PFSK-1 (cell line): ENCODE data around the gene ATAD2B.

ENCODE experiments used
- FOXP2 ChIP-seq: optimal IDR thresholded peaks from 2 replicates; pipeline ENCODE3; 2011; ENCODE audit warnings: borderline replicate concordance, control low read depth, inconsistent platforms; ENCODE audit not compliant: insufficient read depth; ENCODE audit errors: extremely low read length, extremely low read depth
- POLR2AphosphoS5 ChIP-seq: IDR thresholded peaks from 2 replicates; pipeline ENCODE4 v1.6.1; 2012; ENCODE audit warnings: low read depth, mild to moderate bottlenecking, control low read depth, low read length, moderate library complexity
- SIN3A ChIP-seq: IDR thresholded peaks from 2 replicates; pipeline ENCODE4 v1.6.1; 2012; ENCODE audit warnings: mild to moderate bottlenecking, low read length, moderate library complexity, borderline replicate concordance; ENCODE audit not compliant: insufficient read depth
- TAF1 ChIP-seq: IDR thresholded peaks from 2 replicates; pipeline ENCODE4 v1.6.1; 2012; ENCODE audit warnings: low read length, control low read depth, borderline replicate concordance; ENCODE audit not compliant: insufficient read depth
- TF ChIP-seq, protein P1 (sequence below), 2 experiments: IDR thresholded peaks; 2 replicates each; pipeline versions ENCODE4 v1.6.1 to v1.8.0; 2011 to 2012; ENCODE audit warnings: low read depth in 2 of 2, low read length in 2 of 2, control low read depth in 1 of 2, inconsistent platforms in 1 of 2, mild to moderate bottlenecking in 1 of 2, moderate library complexity in 1 of 2; ENCODE audit not compliant: insufficient read depth in 1 of 2

Gene ATAD2B

GRCh38 chr2:23809150-23809549 lies 117.8 kb downstream of the ATAD2B start:
- TF ChIP-seq SIN3A (no peak), FOXP2 (no peak), TAF1 (no peak), POLR2AphosphoS5 (no peak)
- TF ChIP-seq, protein P1, sequence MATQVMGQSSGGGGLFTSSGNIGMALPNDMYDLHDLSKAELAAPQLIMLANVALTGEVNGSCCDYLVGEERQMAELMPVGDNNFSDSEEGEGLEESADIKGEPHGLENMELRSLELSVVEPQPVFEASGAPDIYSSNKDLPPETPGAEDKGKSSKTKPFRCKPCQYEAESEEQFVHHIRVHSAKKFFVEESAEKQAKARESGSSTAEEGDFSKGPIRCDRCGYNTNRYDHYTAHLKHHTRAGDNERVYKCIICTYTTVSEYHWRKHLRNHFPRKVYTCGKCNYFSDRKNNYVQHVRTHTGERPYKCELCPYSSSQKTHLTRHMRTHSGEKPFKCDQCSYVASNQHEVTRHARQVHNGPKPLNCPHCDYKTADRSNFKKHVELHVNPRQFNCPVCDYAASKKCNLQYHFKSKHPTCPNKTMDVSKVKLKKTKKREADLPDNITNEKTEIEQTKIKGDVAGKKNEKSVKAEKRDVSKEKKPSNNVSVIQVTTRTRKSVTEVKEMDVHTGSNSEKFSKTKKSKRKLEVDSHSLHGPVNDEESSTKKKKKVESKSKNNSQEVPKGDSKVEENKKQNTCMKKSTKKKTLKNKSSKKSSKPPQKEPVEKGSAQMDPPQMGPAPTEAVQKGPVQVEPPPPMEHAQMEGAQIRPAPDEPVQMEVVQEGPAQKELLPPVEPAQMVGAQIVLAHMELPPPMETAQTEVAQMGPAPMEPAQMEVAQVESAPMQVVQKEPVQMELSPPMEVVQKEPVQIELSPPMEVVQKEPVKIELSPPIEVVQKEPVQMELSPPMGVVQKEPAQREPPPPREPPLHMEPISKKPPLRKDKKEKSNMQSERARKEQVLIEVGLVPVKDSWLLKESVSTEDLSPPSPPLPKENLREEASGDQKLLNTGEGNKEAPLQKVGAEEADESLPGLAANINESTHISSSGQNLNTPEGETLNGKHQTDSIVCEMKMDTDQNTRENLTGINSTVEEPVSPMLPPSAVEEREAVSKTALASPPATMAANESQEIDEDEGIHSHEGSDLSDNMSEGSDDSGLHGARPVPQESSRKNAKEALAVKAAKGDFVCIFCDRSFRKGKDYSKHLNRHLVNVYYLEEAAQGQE (IDR thresholded peaks at IDR 0.05; ENCODE audit: insufficient read depth in 1 of 2, low read depth in 2 of 2, low read length in 2 of 2) = no peak

DNA sequence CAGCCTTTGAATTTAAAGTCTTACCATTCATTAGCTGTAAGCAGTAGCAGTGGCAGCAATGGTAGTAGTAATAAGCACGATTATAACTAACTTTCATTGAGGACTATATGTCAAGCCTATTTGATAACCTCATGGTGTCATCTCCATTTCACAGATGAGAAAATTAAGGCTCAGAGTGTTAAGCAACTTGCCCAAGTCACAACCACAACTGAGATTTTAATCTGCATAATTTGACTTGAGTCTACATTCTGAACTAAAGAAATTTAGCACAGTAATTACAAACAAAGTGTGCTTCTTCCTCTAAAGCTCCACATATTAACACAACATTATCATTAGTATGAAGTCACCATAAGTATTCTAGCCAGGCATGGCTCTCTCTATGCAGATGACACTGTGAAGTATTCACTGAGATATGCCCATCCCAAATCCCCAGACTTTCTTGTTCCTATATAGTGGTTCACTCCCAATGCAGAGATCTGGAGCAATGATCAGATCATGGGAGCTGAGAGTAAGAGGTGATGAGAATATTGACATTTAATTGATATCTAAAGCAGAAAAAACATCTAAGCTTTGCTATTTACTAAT lies 120.2 kb downstream of the ATAD2B start:
- TF ChIP-seq, protein P1 (IDR thresholded peaks at IDR 0.05; ENCODE audit: insufficient read depth in 1 of 2, low read depth in 2 of 2, low read length in 2 of 2) = no peak
- TF ChIP-seq SIN3A (no peak), POLR2AphosphoS5 (no peak), FOXP2 (no peak), TAF1 (no peak)

GRCh38 chr2:23806201-23806600 lies 120.7 kb downstream of the ATAD2B start:
- TF ChIP-seq, protein P1 (IDR thresholded peaks at IDR 0.05; ENCODE audit: insufficient read depth in 1 of 2, low read depth in 2 of 2, low read length in 2 of 2) = no peak
- no peak for TF ChIP-seq TAF1
- TF ChIP-seq SIN3A = no peak
- TF ChIP-seq FOXP2 = no peak
- no peak for TF ChIP-seq POLR2AphosphoS5

DNA sequence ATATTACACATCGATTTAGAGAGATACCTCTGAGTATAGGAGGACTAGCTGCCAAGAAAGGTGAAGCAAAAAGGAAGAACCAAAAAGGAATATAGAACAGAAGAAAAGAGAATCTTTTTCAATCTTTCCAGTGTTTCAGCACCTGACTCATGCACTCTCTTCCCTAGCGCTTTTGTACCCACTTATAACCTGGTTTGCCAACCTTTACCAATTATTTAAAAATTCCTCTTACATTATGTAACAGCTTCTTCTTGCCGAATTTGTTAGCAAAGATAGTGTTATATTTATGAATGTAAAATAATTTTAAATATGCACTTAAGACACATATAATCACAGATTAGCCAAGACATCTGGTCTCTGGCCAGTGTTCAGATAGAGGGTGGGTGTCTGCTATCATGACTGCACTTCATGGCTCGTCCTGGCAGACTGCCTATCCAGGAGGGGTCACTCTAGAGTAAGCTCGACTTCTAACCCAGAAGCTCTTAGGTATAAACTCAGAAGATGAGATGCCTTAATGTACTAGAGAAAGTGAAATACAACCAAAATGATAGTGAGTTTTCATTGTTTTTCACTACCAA lies 122.9 kb downstream of the ATAD2B start:
- no peak for TF ChIP-seq SIN3A
- TF ChIP-seq TAF1 = no peak
- TF ChIP-seq, protein P1 (IDR thresholded peaks at IDR 0.05; ENCODE audit: insufficient read depth in 1 of 2, low read depth in 2 of 2, low read length in 2 of 2) = no peak
- TF ChIP-seq FOXP2 = no peak
- no peak for TF ChIP-seq POLR2AphosphoS5
